H9 (cell line): ENCODE results near the gene PNPLA2. TPM values are rescaled to one million over a fixed set of nuclear protein-coding genes. Genes with fewer than 3 reads are reported as not detected.

Experiments used
- DNase-seq: peaks from one replicate; pipeline ENCODE4 v3.0.0-alpha.2; 2017
- H2AFZ ChIP-seq: one replicate; pipeline ENCODE4 v1.6.1; 2013; ENCODE audit warnings: mild to moderate bottlenecking, low read length, control low read depth, moderate library complexity
- H2AK5ac ChIP-seq: 2 replicates; pipeline ENCODE4 v1.6.1; 2013; ENCODE audit warnings: low read length, control low read depth, mixed read lengths; ENCODE audit not compliant: insufficient read length
- H2BK120ac ChIP-seq: one replicate; pipeline ENCODE4 v1.6.1; 2013; ENCODE audit warnings: low read depth, mild to moderate bottlenecking, low read length, control low read depth, inconsistent platforms; ENCODE audit not compliant: poor library complexity, severe bottlenecking
- H2BK12ac ChIP-seq: 2 replicates; pipeline ENCODE4 v1.6.1; 2013; ENCODE audit warnings: low read length, control low read depth, mixed read lengths, low read depth; ENCODE audit not compliant: insufficient read length
- H2BK15ac ChIP-seq: 2 replicates; pipeline ENCODE4 v1.6.1; 2013; ENCODE audit warnings: low read depth, low read length, control low read depth
- H2BK20ac ChIP-seq: one replicate; pipeline ENCODE4 v1.6.1; 2013; ENCODE audit warnings: low read depth, mild to moderate bottlenecking, low read length, control low read depth, inconsistent platforms; ENCODE audit not compliant: poor library complexity, severe bottlenecking
- H2BK5ac ChIP-seq: 2 replicates; pipeline ENCODE4 v1.6.1; 2013; ENCODE audit warnings: low read length, control low read depth, mixed read lengths; ENCODE audit not compliant: insufficient read length
- H3K14ac ChIP-seq: 2 replicates; pipeline ENCODE4 v1.6.1; 2013; ENCODE audit warnings: low read length, control low read depth; ENCODE audit not compliant: insufficient read depth
- H3K18ac ChIP-seq: 2 replicates; pipeline ENCODE4 v1.6.1; 2013; ENCODE audit warnings: low read depth, mild to moderate bottlenecking, mixed read lengths, low read length, control low read depth; ENCODE audit not compliant: insufficient read length
- H3K23ac ChIP-seq: 2 replicates; pipeline ENCODE4 v1.6.1; 2013; ENCODE audit warnings: low read length, control low read depth, mixed read lengths, low read depth; ENCODE audit not compliant: insufficient read length
- H3K23me2 ChIP-seq: 2 replicates; pipeline ENCODE4 v1.6.1; 2013; ENCODE audit warnings: low read depth, mild to moderate bottlenecking, mixed read lengths, low read length, control low read depth; ENCODE audit not compliant: insufficient read length, poor library complexity, severe bottlenecking
- H3K27ac ChIP-seq: 2 replicates; pipeline ENCODE4 v1.5.1; 2013; ENCODE audit warnings: low read length, control low read depth, mixed read lengths, low read depth; ENCODE audit not compliant: insufficient read length
- H3K27me3 ChIP-seq: 2 replicates; pipeline ENCODE4 v1.6.1; 2013; ENCODE audit warnings: low read length, control low read depth, inconsistent platforms; ENCODE audit not compliant: insufficient read depth
- H3K4ac ChIP-seq: 2 replicates; pipeline ENCODE4 v1.6.1; 2013; ENCODE audit warnings: low read depth, mild to moderate bottlenecking, control low read depth, inconsistent platforms, low read length, moderate library complexity
- H3K4me1 ChIP-seq: 2 replicates; pipeline ENCODE4 v1.6.1; 2013; ENCODE audit warnings: low read length, control low read depth, inconsistent platforms; ENCODE audit not compliant: insufficient read depth
- H3K4me2 ChIP-seq: 2 replicates; pipeline ENCODE4 v1.6.1; 2013; ENCODE audit warnings: low read length, control low read depth, mixed read lengths; ENCODE audit not compliant: insufficient read length, insufficient read depth
- H3K56ac ChIP-seq: 2 replicates; pipeline ENCODE4 v1.6.1; 2013; ENCODE audit warnings: low read depth, mild to moderate bottlenecking, mixed read lengths, low read length, control low read depth; ENCODE audit not compliant: insufficient read length
- H3K79me1 ChIP-seq: 2 replicates; pipeline ENCODE4 v1.6.1; 2013; ENCODE audit warnings: low read depth, mild to moderate bottlenecking, moderate library complexity, low read length, control low read depth, inconsistent platforms; ENCODE audit not compliant: insufficient read depth, poor library complexity, severe bottlenecking
- H3K79me2 ChIP-seq: 2 replicates; pipeline ENCODE4 v1.6.1; 2013; ENCODE audit warnings: low read length, control low read depth, inconsistent platforms; ENCODE audit not compliant: insufficient read depth
- H3K9ac ChIP-seq: 2 replicates; pipeline ENCODE4 v1.6.1; 2013; ENCODE audit warnings: low read length, control low read depth, mixed read lengths; ENCODE audit not compliant: insufficient read length; ENCODE audit errors: extremely low read depth
- H3K9me3 ChIP-seq: one replicate; pipeline ENCODE4 v1.6.1; 2013; ENCODE audit warnings: low read depth, low read length, inconsistent platforms; ENCODE audit not compliant: control insufficient read depth
- H3T11ph ChIP-seq: one replicate; pipeline ENCODE4 v1.6.1; 2013; ENCODE audit warnings: mild to moderate bottlenecking, low read length, control low read depth, inconsistent platforms
- H4K20me1 ChIP-seq: one replicate; pipeline ENCODE4 v1.6.1; 2013; ENCODE audit not compliant: control insufficient read depth, insufficient read length, insufficient read depth
- H4K5ac ChIP-seq: 2 replicates; pipeline ENCODE4 v1.6.1; 2013; ENCODE audit warnings: low read depth, mild to moderate bottlenecking, mixed read lengths, low read length, control low read depth; ENCODE audit not compliant: insufficient read length
- H4K8ac ChIP-seq: replicated peaks from 2 replicates; pipeline ENCODE4 v1.6.1; 2013; ENCODE audit warnings: low read length, control low read depth, mixed read lengths, low read depth; ENCODE audit not compliant: insufficient read length
- H4K91ac ChIP-seq: 2 replicates; pipeline ENCODE4 v1.6.1; 2013; ENCODE audit warnings: low read depth, mild to moderate bottlenecking, moderate library complexity, mixed read lengths, low read length, control low read depth; ENCODE audit not compliant: insufficient read length
- H3K27ac Mint-ChIP-seq, 3 experiments: 2 replicates in 2 of 3; 3 replicates in 1 of 3; pipeline ENCODE4 v1.8.0; 2020 to 2021; ENCODE audit warnings: mixed read lengths in 3 of 3, mild to moderate bottlenecking in 1 of 3, moderate library complexity in 1 of 3
- H3K27me3 Mint-ChIP-seq: 2 replicates; pipeline ENCODE4 v1.8.0; 2021; ENCODE audit warnings: low read depth, mild to moderate bottlenecking, moderate library complexity, mixed read lengths
- H3K36me3 Mint-ChIP-seq, 3 experiments: 2 replicates in 2 of 3; 3 replicates in 1 of 3; pipeline ENCODE4 v1.8.0; 2020 to 2021; ENCODE audit warnings: low read depth in 3 of 3, mixed read lengths in 3 of 3; ENCODE audit not compliant: insufficient read depth in 1 of 3
- H3K4me1 Mint-ChIP-seq, 2 experiments: 2 replicates each; pipeline ENCODE4 v1.8.0; 2020; ENCODE audit warnings: mixed read lengths in 2 of 2
- H3K4me3 Mint-ChIP-seq, 2 experiments: 2 replicates in 1 of 2; 3 replicates in 1 of 2; pipeline ENCODE4 v1.8.0; 2020 to 2021; ENCODE audit warnings: mild to moderate bottlenecking in 2 of 2, mixed read lengths in 2 of 2, moderate library complexity in 1 of 2
- H3K9me3 Mint-ChIP-seq, 2 experiments: 2 replicates in 1 of 2; 3 replicates in 1 of 2; pipeline ENCODE4 v1.8.0; 2020; ENCODE audit warnings: mild to moderate bottlenecking in 2 of 2, mixed read lengths in 2 of 2, moderate library complexity in 1 of 2
- WGBS: extraction: QIAGEN DNeasy Blood & Tissue Kit; methylation state at CpG from one replicate; pipeline ENCODE4 v1.1.7; 2013; ENCODE audit warnings: missing lambda C conversion rate, low lambda C conversion rate, mixed read lengths; ENCODE audit not compliant: insufficient read length; ENCODE audit errors: extremely low coverage; 5-methylcytosine and 5-hydroxymethylcytosine counted together
- total RNA-seq: library from RNA; stranded (reverse); gene quantifications from 2 replicates; pipeline ENCODE4 v1.2.1, GENCODE V29; 2021
- TF ChIP-seq, protein P1 (sequence below): fragments of 200-600 bp; sonication (generic); conservative IDR thresholded peaks from 3 replicates; pipeline ENCODE4 v1.8.0; 2021; ENCODE audit warnings: antibody characterized with exemption, mild to moderate bottlenecking

The PNPLA2 gene
- total RNA-seq, 1 experiment from 2014 or later, result 67.3 TPM

DNA sequence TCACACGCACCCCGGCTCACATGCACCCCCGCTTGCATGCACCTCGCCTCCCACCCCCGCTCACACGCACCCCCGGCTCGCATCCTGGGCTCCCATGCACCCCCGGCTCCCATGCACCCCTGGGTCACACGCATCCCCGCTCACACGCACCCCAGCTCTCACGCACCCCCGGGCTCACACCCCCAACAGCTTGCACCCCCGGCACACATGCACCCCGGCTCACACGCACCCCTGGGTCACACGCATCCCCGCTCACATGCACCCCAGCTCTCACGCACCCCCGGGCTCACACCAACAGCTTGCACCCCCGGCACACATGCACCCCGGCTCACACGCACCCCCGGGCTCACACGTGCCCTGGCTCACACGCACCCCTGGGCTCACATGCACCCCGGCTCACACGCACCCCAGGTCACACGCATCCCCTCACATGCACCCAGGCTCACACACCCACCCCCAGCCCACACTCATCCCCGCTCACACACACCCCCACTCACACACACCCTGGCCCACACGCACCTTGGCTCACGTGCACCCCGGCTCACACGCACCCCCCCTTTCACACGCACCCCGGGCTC, 40.1 kb downstream of the PNPLA2 start:
- no peaks in the 10 kb centered on the region for H3K23me2 ChIP-seq
- H2BK20ac ChIP-seq, result no peak overlapping the region
- H3K23ac ChIP-seq, result no peak overlapping the region
- H2BK5ac ChIP-seq, result no peak overlapping the region
- DNase-seq, result no peak
- no peaks in the 10 kb centered on the region; the same call in 1 of the 2 replicates for H3K4me1 ChIP-seq
- Mint-ChIP-seq H3K36me3 (peaks cover 0 to 13% (median 0%) of the 10 kb centered on the region in 3 experiments; a peak in 3 of 7 replicates), H3K4me1 (peaks cover 22 to 70% of the 10 kb centered on the region in 2 experiments), H3K27me3 (peaks cover 21% of the 10 kb centered on the region), H3K4me3 (no peak overlapping the region), H3K27ac (no peak overlapping the region; a peak in 1 of 7 replicates), H3K9me3 (no peaks in the 10 kb centered on the region)
- no peaks in the 10 kb centered on the region for H3K79me1 ChIP-seq
- no peak overlapping the region for H3K56ac ChIP-seq
- H2AFZ ChIP-seq, result no peak overlapping the region
- no peak overlapping the region for H3K4me2 ChIP-seq
- H3K27me3 ChIP-seq, result no peaks in the 10 kb centered on the region
- H3K9me3 ChIP-seq, result no peaks in the 10 kb centered on the region
- no peak overlapping the region for H3K14ac ChIP-seq
- H2AK5ac ChIP-seq, result no peak overlapping the region
- H4K20me1 ChIP-seq, result no peaks in the 10 kb centered on the region
- TF ChIP-seq, protein P1, sequence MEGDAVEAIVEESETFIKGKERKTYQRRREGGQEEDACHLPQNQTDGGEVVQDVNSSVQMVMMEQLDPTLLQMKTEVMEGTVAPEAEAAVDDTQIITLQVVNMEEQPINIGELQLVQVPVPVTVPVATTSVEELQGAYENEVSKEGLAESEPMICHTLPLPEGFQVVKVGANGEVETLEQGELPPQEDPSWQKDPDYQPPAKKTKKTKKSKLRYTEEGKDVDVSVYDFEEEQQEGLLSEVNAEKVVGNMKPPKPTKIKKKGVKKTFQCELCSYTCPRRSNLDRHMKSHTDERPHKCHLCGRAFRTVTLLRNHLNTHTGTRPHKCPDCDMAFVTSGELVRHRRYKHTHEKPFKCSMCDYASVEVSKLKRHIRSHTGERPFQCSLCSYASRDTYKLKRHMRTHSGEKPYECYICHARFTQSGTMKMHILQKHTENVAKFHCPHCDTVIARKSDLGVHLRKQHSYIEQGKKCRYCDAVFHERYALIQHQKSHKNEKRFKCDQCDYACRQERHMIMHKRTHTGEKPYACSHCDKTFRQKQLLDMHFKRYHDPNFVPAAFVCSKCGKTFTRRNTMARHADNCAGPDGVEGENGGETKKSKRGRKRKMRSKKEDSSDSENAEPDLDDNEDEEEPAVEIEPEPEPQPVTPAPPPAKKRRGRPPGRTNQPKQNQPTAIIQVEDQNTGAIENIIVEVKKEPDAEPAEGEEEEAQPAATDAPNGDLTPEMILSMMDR, result no peak
- no peak overlapping the region for H4K5ac ChIP-seq
- no peak overlapping the region for H4K91ac ChIP-seq
- no peak overlapping the region for H3K18ac ChIP-seq
- no CpG with 5 or more reads among the region's 37 CpGs for WGBS
- H2BK120ac ChIP-seq, result no peak overlapping the region
- no peak overlapping the region for H3K9ac ChIP-seq
- H2BK12ac ChIP-seq, result no peak overlapping the region
- no peak overlapping the region for H4K8ac ChIP-seq
- H3T11ph ChIP-seq, result no peak overlapping the region
- no peak overlapping the region for H2BK15ac ChIP-seq
- H3K4ac ChIP-seq, result no peak overlapping the region
- no peak overlapping the region for H3K27ac ChIP-seq
- H3K79me2 ChIP-seq, result no peaks in the 10 kb centered on the region
